Measurements from ENCODE around the gene AKR7A2.

GRCh38 chr1:19332832-19333231 lies 20.9 kb upstream of the AKR7A2 start:
- TF ChIP-seq CTCF (conservative IDR thresholded peaks at IDR 0.05 in 1 of 2, IDR thresholded peaks at IDR 0.05 in 1 of 2; ENCODE audit: extremely low read depth in 1 of 2, insufficient read depth in 1 of 2, low read depth in 1 of 2, low read length in 2 of 2), result no peak
- no peak for TF ChIP-seq EZH2 (IDR thresholded peaks at IDR 0.05; ENCODE audit: borderline replicate concordance, low read length)
